GM10847 (cell line): ENCODE results near the gene LRRC37A.
"Not testable (repeated sequence)": the region's sequence is repeated elsewhere in the genome, so short reads cannot be mapped to it uniquely, and the experiment has no call there.

ENCODE experiments used
- POLR2A ChIP-seq: IDR thresholded peaks from 2 replicates; pipeline ENCODE4 v1.6.1; 2011; ENCODE audit not compliant: insufficient read length; ENCODE audit errors: extremely low read depth

LRRC37A gene

DNA sequence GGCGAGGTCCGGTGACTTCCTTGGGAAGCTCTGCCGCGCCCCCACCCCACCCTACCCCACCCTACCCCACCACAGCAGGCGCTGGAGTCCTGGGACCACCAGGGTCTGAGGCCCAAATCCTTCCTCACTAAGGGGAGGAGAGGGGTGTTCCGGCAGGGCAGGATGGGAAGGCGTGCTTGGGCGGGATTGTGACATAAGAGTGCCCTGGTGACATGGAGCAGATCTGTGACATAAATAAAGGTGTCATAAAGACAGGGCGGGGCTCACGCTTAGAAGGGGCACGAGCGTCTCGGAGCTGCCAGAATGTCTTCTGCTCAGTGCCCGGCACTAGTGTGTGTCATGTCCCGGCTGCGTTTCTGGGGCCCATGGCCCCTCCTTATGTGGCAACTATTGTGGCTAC lies at the start of gene LRRC37A:
LRRC37A (plus strand) TSS at position 301 of the 400 bp plus-strand sequence; CDS start at position 304, 3 bp downstream.
- TF ChIP-seq POLR2A, result not testable (repeated sequence)

- TF ChIP-seq POLR2A, result no peak
Observed at GRCh38 chr17:46262271-46262670, 32.7 kb upstream of the LRRC37A start.

- no peak for TF ChIP-seq POLR2A
Observed at GRCh38 chr17:46264456-46265198, 30.3 kb upstream of the LRRC37A start.

DNA sequence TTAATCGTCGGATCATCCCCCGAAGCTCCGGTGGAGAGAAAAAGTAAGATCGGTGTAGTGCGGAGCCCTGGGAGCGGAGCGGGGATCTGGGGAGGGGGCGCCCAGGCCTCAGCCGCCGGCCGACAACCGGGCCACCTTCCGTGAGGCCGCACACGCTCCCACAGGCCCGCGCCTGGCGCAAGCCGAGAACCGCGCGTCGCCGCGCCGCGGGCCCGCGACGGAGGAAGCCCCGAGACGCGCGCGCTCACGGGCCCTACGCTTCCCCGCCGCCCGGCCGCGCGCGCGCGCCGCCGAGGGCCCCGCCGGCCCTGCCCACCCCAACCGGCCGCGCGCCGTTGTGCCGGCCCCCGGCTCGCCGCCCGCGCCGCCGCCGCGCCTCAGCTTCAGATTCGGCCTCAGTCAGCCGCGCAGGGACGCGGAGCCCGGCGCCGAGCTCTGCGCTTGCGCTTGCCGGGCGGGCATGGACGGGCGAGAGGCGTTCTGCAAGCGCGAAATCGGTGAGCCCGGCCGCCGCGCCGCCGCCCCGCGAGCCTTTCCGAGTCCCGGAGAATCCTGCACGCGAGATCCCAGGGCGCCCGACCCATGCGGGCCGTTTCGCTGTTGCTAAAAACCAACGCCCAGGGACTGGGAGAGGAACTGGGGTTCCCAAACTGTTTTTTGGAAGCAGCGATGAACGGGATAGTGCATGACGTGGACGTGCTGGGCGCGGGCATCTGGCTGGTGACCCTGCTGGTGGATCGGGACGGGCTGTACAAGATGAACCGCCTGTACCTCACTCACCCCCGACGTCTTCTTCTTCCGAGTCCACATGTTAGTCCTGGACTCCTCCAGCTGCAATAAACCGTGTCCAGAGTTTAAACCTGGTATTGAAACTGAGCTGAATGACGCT lies 28.0 kb upstream of the LRRC37A start:
- TF ChIP-seq POLR2A, result peak; percentile 68

DNA sequence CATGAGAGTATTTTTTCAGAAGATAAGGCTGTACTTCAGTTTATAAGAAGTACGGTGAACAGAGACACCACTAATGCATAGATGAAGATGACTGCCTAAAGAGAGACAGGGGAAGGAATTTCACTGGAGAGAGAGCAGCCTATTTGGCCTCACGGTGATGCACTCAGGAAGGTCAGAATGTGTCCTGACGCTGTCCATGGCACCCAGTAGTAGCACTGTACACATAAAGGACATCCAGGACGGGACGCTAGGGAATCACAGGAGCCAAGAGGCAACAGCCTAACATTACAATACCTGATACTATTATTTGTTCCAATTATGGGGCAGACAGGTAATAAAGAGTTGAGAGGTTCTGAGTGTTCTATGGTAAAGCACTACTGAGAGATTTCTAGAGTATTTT lies 24.9 kb upstream of the LRRC37A start:
- no peak for TF ChIP-seq POLR2A

DNA sequence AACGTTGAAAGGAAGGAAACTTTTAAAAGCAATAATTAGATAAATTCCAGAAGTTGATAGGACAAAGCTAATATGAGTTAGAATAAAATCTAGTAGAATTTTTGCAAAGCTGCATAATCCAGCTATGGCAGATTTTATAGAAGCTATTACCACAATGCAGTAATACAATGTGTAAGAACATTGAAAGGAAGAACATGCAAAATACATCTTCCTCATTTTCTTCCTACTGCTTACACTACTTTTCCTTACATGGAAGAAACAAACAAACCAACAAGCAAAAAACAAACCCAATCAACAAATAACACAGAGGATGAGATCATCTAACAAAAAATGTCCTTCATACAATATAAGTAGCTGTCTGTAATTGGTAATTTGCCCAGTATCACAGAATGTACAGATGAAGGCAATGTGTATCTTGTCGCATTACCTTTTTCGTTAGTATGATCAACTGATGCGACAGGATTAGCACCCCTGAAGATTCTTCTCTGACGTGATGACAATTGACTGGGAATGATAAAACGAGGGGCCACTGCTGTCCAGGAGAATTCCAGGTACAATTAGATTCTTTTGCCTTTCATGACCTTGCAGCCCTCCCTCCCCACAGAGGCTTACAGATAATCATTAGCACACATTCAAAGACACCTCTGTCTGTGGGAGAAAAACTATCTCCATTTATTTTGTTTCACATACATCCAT lies 21.2 kb upstream of the LRRC37A start:
- TF ChIP-seq POLR2A, result no peak

DNA sequence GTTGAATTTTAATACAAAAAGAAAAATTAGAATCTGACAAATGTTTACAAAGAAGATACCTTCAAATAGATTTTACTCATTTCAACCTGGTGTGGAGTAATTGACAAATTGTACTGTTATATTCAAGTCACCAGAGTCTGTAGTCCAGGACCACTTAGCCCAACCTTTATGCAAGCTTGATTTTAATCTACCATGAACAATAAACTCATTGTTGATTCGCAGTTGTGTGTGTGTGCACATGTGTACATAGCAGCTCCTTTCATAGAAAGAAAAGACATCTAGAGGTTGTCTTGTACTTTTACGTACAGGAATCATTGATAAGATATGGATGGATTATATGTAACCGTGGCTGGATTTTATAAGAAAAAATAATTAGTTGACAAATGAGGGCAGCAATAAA lies 20.7 kb upstream of the LRRC37A start:
- no peak for TF ChIP-seq POLR2A

DNA sequence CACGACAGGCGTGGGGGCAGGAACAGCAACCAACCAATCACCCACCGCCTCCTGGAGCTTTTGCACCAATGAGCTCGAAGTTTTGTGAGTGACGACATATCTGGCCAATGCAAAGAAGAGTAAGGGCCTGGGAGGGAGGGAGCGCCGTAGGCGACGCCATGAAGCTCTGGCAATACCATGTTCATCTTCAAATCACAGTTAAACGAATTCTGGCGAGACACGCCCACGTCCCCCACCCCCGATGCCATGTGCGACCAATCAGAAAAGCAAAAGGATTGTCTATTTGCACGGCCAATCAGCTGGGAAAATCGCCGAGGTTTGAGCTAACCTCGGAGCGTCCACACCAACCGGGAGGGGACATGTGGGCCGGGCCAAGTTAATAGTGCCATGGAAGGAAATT lies 66.8 kb downstream of the LRRC37A start, which contains the start of gene ARL17B:
ARL17B (minus strand) TSS at position 12 of the 400 bp plus-strand sequence. CDS start 3,369 bp downstream, outside the sequence.
- TF ChIP-seq POLR2A, result not testable (repeated sequence)
